ENCODE data around the gene SNPH.
"Not testable (repeated sequence)": the region's sequence is repeated elsewhere in the genome, so short reads cannot be mapped to it uniquely, and the experiment has no call there.

SNPH gene

DNA sequence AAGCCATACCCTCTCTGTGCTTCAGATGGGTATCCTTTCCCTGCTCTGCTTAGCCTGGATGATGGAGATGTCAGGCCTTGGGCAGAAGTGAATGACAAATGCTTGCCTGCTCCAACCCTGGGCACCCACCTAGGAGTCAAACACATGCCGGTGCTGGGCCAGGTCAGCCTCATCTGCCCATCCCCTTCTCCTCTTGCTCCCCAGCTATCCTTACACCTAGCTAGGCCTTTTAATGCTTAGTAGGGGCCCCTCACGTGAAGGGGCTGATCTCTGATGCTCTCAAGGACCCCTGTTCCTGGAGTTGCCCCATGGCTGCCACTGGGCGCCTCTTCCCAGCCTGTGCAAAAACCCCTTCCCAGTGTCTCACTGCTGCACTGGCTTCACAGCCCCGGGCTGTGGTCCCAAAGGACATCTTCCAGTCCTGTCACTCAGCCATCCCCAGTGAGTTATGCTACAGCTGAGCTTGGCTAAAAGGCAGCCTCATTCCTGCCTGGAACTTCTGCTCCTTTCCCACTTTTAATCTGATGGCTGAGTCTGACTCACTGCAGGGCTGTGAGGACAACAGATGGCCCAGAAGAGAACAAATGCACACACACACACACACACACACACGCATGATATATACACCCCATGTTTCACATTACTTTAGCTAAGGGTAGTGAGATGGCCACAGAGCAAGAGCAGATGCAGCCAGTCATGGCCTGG is 75.6 kb downstream of the SNPH start:
- DNase-seq, result no peak

DNA sequence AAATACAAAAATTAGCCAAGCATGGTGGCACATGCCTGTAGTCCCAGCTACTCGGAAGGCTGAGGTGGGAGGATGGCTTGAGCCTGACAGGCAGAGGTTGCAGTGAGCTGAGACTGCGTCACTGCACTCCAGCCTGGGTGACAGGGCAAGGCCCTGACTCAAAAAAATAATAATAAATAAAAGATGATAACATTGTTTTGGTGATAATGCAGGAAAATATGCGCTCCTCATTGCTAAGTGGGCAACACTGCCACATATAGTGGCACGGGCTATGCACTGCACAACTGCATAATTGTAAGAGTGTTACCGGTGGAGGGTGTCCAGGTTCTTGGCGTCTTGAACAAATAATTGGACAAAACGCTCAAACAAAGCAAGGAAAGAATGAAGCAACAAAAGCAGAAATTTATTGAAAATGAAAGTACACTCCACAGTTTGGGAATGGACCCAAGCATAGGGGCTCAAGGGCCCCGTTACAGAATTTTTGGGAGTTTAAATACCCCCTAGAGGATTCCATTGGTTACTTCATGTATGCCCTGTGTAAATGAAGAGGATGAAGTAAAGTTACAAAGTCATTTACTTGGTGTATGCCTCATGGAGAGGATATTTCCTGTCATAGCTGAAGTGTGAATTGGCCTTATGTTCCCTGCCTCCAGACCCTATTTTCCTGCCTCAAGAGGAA is 77.5 kb downstream of the SNPH start:
- not testable (repeated sequence) for DNase-seq

DNA sequence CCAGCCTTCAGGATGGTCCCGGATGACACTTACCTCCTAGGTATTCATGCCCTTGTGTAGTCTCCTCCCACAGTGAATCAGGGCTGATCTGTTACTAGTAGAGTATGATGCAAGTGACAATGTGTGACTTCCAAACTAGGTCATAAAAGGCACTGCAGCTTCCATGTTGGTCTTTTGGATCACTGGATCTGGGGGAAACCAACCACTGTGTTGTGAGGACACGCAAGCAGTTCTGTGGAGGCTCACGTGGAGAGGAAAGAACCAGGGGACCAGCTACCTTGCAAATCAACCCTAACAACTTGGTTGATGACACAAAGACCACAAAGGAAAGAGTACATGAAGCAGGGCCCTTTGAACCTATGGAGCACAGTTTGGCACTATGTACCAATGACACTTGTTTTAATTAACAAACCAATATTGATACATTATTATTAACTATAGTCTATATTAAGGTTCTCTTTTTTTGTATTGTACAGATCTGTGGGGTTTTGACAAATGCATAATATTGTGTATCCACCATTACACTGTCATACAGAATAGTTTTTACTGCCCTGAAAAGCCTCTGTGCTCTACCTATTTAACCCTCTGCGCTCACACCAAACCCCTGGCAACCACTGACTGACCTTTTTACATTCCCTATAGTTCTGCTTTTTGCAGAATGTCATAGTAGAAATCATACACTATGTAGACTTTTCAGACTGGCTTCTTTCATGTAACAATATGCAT is 79.1 kb downstream of the SNPH start:
- no peak for DNase-seq

DNA sequence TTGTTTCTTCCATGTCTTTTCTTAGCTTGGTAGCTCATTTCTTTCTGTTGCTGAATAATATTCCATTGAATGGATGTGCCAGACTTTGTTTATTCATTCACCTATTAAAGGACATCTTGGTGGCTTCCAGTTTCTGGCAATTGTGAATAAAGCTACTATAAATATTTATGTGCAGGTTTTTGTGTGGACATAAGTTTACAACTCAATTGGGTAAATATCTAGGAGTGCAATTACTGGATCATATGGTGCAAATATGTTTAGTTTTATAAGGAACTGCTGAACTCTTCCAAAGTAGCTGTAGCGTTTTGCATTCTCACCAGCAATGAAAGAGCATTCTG is 79.6 kb downstream of the SNPH start:
- DNase-seq, result no peak

DNA sequence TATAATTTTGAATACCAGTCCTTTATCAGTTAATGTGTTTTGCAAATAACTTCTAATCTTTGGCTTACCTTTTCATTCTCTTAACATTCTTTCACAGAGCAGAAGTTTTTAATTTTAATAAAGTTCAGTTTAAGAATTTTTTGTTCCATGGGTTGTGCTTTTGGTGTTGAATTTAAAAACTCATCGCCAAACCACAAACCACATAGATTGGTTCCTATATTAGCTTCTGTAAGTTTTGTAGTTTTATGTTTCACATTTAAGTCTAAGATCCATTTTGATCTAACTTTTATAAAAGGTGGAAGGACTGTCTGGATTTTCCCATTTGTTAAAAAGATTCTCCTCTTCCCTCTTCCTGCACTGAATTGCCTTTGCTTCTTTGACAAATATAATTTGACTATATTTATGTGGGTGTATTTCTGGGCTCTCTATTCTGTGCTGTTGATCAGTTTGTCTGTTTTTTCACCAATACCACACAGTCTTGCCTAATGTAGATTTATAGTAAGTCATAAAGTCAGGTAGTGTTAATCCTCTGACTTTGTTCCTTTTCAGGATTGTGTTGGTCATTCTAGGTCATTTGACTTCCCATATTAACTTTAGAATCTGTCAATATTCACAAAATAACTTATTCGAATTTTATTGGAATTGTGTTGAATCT is 80.3 kb downstream of the SNPH start:
- no peak for DNase-seq

DNA sequence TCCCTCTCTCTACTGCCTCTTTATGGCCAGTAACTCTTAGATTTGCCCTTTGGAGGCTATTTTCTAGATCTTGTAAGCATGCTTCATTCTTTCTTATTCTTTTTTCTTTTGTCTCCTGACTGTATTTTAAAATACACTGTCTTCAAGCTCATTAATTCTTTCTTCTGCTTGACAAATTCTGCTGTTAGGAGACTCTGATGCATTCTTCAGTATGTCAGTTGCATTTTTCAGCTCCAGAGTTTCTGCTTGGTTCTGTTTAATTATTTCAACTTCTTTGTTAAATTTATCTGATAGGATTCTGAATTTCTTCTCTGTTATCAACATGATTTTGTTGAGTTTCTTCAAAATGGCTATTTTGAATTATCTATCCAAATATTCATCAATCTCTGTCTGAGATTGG is 87.9 kb downstream of the SNPH start:
- no peak for DNase-seq

DNA sequence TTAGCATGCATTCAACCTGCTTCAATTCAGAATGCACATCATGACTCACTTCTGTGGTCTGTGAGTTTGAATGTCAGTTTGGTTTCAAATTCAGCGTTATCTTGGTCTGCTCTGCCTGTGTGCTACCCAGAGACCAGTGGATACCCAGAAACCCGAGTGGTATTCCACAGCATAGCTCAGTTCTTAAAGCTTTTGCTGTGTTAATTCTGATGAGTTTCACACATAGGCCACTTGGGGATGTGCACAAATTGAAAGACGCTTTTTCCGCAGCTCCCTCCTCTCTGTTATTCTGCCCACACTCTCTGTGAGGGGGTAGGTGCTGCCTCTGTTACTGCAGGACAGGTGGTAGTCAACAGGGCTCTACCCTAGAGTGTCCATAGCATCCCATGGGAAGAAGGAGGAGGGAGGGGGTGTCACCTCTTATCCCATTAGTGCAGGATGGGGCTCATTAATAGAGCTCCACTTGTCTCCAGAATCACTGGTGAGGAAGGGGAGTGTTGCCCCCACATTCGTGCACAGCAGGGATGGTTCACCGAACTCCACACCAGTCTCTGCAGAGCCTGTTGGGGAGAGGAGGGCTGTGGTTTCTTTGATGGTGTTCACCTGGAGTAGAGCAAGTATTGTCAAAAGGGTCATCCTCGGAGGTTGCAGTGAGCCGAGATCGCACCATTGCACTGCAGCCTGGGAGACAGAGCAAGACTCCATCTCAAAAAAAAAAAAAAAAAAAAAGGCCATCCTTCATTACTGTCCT is 92.0 kb downstream of the SNPH start:
- no peak for DNase-seq

All from activated gamma-delta T cell (primary cell).